ENCODE results near the gene HPSE.
"Not testable (repeated sequence)": the region's sequence is repeated elsewhere in the genome, so short reads cannot be mapped to it uniquely, and the experiment has no call there.

HPSE gene

GRCh38 chr4:83331956-83332355, 2.7 kb downstream of the HPSE start:
- no peak for DNase-seq (ENCODE audit: low read depth)

GRCh38 chr4:83329521-83330110, 5.0 kb downstream of the HPSE start:
- DNase-seq (ENCODE audit: low read depth): no peak

GRCh38 chr4:83328521-83329187, 6.0 kb downstream of the HPSE start:
- DNase-seq (ENCODE audit: low read depth): no peak

GRCh38 chr4:83326546-83326945, 8.1 kb downstream of the HPSE start:
- DNase-seq (ENCODE audit: low read depth): no peak

GRCh38 chr4:83325306-83325705, 9.3 kb downstream of the HPSE start:
- DNase-seq (ENCODE audit: low read depth): not testable (repeated sequence)

GRCh38 chr4:83323136-83323535, 11.5 kb downstream of the HPSE start:
- no peak for DNase-seq (ENCODE audit: low read depth)

- no peak for DNase-seq (ENCODE audit: low read depth)
Observed at GRCh38 chr4:83320548-83320947, 14.1 kb downstream of the HPSE start.

- no peak for DNase-seq (ENCODE audit: low read depth)
Observed at GRCh38 chr4:83318666-83319065, 16.0 kb downstream of the HPSE start.

GRCh38 chr4:83317671-83318070, 17.0 kb downstream of the HPSE start:
- no peak for DNase-seq (ENCODE audit: low read depth)

GRCh38 chr4:83316459-83317165, 18.0 kb downstream of the HPSE start:
- no peak for DNase-seq (ENCODE audit: low read depth)

GRCh38 chr4:83315341-83315870, 19.2 kb downstream of the HPSE start:
- DNase-seq (ENCODE audit: low read depth): no peak

GRCh38 chr4:83308672-83309071, 26.0 kb downstream of the HPSE start:
- DNase-seq (ENCODE audit: low read depth): no peak

- no peak for DNase-seq (ENCODE audit: low read depth)
Observed at GRCh38 chr4:83307920-83308319, 26.7 kb downstream of the HPSE start.

- no peak for DNase-seq (ENCODE audit: low read depth)
Observed at GRCh38 chr4:83305187-83305586, 29.5 kb downstream of the HPSE start.

- DNase-seq (ENCODE audit: low read depth): no peak
Observed at GRCh38 chr4:83297548-83298260, 36.9 kb downstream of the HPSE start.

- no peak for DNase-seq (ENCODE audit: low read depth)
Observed at GRCh38 chr4:83293305-83294046, 41.2 kb downstream of the HPSE start.

- not testable (repeated sequence) for DNase-seq (ENCODE audit: low read depth)
Observed at GRCh38 chr4:83290059-83290774, 44.4 kb downstream of the HPSE start.

- not testable (repeated sequence) for DNase-seq (ENCODE audit: low read depth)
Observed at GRCh38 chr4:83288381-83288780, 46.3 kb downstream of the HPSE start.

- DNase-seq (ENCODE audit: low read depth): no peak
Observed at GRCh38 chr4:83285055-83285407, 49.6 kb downstream of the HPSE start.

- DNase-seq (ENCODE audit: low read depth): peak; percentile 88
Observed at GRCh38 chr4:83284193-83285054, 50.2 kb downstream of the HPSE start, which contains the start of gene COQ2. Gene COQ2 (minus strand): TSS chr4:83284798. CDS start chr4:83284764, 34 bp downstream.

Measured in activated gamma-delta T cell treated with anti-CD3 and anti-CD28 coated beads, Interleukin-2, amount 50 U/mL, for 16 hours (primary cell).